Measurements from ENCODE around the gene TMEM81.

The TMEM81 gene

DNA sequence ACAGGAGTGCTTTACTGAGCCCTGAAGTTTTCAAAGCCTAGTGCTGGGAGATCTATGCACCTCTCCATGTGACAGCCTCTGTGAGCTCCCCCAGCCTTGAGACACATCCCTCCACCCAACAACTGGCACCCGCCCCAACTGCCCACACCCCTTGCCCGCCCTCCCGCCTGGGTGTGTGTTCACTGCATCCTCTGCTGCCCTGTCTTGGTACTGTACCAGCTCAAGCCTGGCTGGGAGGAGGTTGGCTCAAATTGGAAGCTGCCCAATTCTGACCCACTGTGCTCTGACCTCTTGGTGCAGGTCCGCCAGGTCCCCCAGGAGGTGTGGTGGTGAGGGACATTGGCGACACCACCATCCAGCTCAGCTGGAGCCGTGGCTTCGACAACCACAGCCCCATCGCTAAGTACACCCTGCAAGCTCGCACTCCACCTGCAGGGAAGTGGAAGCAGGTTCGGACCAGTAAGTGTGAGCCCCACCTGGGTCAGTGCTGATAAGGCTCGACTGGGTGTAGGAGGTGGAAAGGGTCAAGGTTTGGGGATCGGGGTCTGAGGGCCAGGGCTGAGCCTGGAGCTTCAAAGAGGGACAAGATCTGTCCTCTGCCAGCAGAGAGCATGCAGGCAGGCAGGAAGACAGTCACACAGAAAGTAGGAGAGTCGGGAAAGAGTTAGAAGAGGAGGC, 18.0 kb downstream of the TMEM81 start:
- Histone ChIP-seq H3K4me1 (ENCODE audit: insufficient read depth, poor library complexity, severe bottlenecking) (no peaks in the 10 kb centered on the region), H3K36me3 (ENCODE audit: low read depth) (no peaks in the 10 kb centered on the region), H3K27me3 (ENCODE audit: insufficient read depth, poor library complexity, severe bottlenecking) (no peaks in the 10 kb centered on the region), H3K4me3 (ENCODE audit: severe bottlenecking) (no peak overlapping the region), H3K9me3 (ENCODE audit: severe bottlenecking) (no peaks in the 10 kb centered on the region), H3K27ac (ENCODE audit: poor library complexity, severe bottlenecking) (no peak overlapping the region)
- TF ChIP-seq, protein P1, sequence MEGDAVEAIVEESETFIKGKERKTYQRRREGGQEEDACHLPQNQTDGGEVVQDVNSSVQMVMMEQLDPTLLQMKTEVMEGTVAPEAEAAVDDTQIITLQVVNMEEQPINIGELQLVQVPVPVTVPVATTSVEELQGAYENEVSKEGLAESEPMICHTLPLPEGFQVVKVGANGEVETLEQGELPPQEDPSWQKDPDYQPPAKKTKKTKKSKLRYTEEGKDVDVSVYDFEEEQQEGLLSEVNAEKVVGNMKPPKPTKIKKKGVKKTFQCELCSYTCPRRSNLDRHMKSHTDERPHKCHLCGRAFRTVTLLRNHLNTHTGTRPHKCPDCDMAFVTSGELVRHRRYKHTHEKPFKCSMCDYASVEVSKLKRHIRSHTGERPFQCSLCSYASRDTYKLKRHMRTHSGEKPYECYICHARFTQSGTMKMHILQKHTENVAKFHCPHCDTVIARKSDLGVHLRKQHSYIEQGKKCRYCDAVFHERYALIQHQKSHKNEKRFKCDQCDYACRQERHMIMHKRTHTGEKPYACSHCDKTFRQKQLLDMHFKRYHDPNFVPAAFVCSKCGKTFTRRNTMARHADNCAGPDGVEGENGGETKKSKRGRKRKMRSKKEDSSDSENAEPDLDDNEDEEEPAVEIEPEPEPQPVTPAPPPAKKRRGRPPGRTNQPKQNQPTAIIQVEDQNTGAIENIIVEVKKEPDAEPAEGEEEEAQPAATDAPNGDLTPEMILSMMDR (IDR thresholded peaks at IDR 0.05; ENCODE audit: poor library complexity, severe bottlenecking) = peak; percentile 13
- DNase-seq (ENCODE audit: low spot score) = no peak
- no peak for ATAC-seq (ENCODE audit: low read depth)

DNA sequence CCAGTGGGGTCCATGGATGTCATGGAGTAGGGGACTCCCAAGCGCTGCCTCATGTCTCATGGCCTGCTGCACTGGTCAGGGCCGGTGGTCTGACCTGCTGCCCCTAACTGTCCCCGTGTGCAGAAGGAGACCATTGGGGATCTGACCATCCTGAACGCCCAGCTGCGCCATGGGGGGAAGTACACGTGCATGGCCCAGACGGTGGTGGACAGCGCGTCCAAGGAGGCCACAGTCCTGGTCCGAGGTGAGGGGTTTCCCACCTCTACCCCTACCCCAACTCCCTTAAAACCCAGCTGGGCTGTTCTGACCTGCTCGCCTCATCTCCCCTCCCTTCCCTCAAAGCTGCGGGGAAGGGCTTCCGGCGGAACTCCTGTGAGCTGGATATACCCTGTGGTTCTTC, 18.6 kb downstream of the TMEM81 start:
- Histone ChIP-seq H3K4me1 (ENCODE audit: insufficient read depth, poor library complexity, severe bottlenecking) (no peaks in the 10 kb centered on the region), H3K27me3 (ENCODE audit: insufficient read depth, poor library complexity, severe bottlenecking) (no peaks in the 10 kb centered on the region), H3K4me3 (ENCODE audit: severe bottlenecking) (no peak overlapping the region), H3K9me3 (ENCODE audit: severe bottlenecking) (no peaks in the 10 kb centered on the region), H3K36me3 (ENCODE audit: low read depth) (no peaks in the 10 kb centered on the region), H3K27ac (ENCODE audit: poor library complexity, severe bottlenecking) (no peak overlapping the region)
- TF ChIP-seq, protein P1 (IDR thresholded peaks at IDR 0.05; ENCODE audit: poor library complexity, severe bottlenecking) = no peak
- DNase-seq (ENCODE audit: low spot score) = no peak
- no peak for ATAC-seq (ENCODE audit: low read depth)

DNA sequence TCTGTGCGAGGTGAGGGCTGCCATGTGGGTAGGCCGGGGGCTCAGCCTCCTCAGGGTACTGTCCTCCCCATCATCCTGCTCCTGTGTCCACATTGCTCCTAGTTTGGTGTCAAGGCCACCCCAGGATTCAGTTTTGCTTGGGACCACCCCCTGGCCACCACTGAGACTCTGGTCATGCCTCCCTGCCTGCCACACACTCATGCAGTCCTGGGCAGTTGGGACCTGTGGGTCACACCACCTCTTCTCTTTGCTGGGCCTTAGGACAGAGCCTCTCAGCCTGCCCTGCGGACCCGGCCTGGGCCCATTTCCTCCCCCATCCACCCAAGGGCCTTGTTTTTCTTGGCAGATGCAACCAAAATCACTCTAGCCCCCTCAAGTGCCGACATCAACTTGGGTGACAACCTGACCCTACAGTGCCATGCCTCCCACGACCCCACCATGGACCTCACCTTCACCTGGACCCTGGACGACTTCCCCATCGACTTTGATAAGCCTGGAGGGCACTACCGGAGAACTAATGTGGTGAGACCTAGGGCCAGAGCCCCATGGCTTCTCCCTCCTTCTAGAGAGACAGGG, 19.4 kb downstream of the TMEM81 start:
- no peak for DNase-seq (ENCODE audit: low spot score)
- no peaks in the 10 kb centered on the region for H3K9me3 ChIP-seq (ENCODE audit: severe bottlenecking)
- H3K36me3 ChIP-seq (ENCODE audit: low read depth) = no peaks in the 10 kb centered on the region
- no peaks in the 10 kb centered on the region for H3K27me3 ChIP-seq (ENCODE audit: insufficient read depth, poor library complexity, severe bottlenecking)
- H3K27ac ChIP-seq (ENCODE audit: poor library complexity, severe bottlenecking) = no peak overlapping the region
- H3K4me1 ChIP-seq (ENCODE audit: insufficient read depth, poor library complexity, severe bottlenecking) = no peaks in the 10 kb centered on the region
- no peak for ATAC-seq (ENCODE audit: low read depth)
- TF ChIP-seq, protein P1 (IDR thresholded peaks at IDR 0.05; ENCODE audit: poor library complexity, severe bottlenecking) = no peak
- no peak overlapping the region for H3K4me3 ChIP-seq (ENCODE audit: severe bottlenecking)

DNA sequence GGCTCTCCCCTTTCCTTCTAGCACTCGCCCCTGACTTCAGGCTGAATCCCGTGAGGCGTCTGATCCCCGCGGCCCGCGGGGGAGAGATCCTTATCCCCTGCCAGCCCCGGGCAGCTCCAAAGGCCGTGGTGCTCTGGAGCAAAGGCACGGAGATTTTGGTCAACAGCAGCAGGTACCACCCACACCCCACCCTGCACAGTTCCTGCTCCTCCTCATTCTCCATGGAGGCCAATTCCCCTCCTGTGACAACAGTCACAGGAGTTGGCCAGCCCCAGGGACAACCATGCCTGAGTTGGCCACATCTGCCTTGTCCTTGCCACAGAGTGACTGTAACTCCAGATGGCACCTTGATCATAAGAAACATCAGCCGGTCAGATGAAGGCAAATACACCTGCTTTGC, 20.0 kb downstream of the TMEM81 start:
- Histone ChIP-seq H3K9me3 (ENCODE audit: severe bottlenecking) (no peaks in the 10 kb centered on the region), H3K36me3 (ENCODE audit: low read depth) (no peaks in the 10 kb centered on the region), H3K4me3 (ENCODE audit: severe bottlenecking) (no peak overlapping the region), H3K27ac (ENCODE audit: poor library complexity, severe bottlenecking) (no peak overlapping the region), H3K27me3 (ENCODE audit: insufficient read depth, poor library complexity, severe bottlenecking) (no peaks in the 10 kb centered on the region), H3K4me1 (ENCODE audit: insufficient read depth, poor library complexity, severe bottlenecking) (no peaks in the 10 kb centered on the region)
- ATAC-seq (ENCODE audit: low read depth) (no peak), DNase-seq (ENCODE audit: low spot score) (no peak)
- TF ChIP-seq, protein P1 (IDR thresholded peaks at IDR 0.05; ENCODE audit: poor library complexity, severe bottlenecking) = no peak

DNA sequence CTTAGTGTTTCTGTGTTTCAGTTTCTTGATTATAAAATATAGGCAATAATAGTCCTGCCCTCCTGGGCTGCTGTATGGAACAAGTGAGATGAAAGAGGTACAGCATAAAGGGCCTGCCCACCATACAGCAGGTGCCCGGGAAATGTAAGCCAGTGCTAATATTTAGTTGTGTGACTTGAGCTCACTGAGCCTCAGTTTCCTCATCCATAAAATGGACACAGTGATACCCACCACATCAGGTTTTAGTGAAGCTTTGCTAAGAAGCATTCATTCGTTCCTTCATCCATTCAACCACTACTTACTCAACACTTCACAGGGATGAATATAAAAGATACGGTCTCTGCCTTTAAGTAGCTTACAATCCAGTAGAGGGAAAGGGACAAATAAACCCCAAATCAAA, 21.4 kb downstream of the TMEM81 start:
- Histone ChIP-seq H3K27ac (ENCODE audit: poor library complexity, severe bottlenecking) (no peak overlapping the region), H3K27me3 (ENCODE audit: insufficient read depth, poor library complexity, severe bottlenecking) (no peaks in the 10 kb centered on the region), H3K4me1 (ENCODE audit: insufficient read depth, poor library complexity, severe bottlenecking) (no peaks in the 10 kb centered on the region), H3K4me3 (ENCODE audit: severe bottlenecking) (no peak overlapping the region), H3K36me3 (ENCODE audit: low read depth) (no peaks in the 10 kb centered on the region), H3K9me3 (ENCODE audit: severe bottlenecking) (no peaks in the 10 kb centered on the region)
- DNase-seq (ENCODE audit: low spot score) = no peak
- TF ChIP-seq, protein P1 (IDR thresholded peaks at IDR 0.05; ENCODE audit: poor library complexity, severe bottlenecking) = no peak
- no peak for ATAC-seq (ENCODE audit: low read depth)

Data from RWPE2 (cell line).